ENCODE data around the gene PHLPP1. TPM values are rescaled to one million over a fixed set of nuclear protein-coding genes. Genes with fewer than 3 reads are reported as not detected.

The PHLPP1 gene
- total and polyA plus RNA-seq, 2 of the 4 experiments (the other 2 are of a cell fraction): 3.3 to 3.6 TPM

DNA sequence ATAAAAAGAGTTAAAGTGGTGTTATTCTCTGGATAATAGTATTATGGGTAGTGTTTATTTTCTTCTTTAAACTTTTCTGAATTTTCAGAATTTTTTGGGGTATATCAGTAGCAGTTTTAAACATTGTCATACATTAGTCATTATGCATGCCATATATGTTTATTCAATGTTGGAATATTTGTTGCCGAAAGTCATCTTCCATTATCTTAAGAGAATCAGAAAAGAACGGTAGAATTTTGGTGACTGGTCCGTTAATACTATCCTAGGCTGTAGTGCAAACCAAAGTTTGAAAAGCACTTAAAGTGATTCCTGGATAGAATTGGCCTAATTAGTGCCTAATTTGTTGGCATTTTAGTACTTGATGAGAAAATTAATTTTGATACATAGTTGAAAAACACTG is 244.1 kb downstream of the PHLPP1 start:
- peak; percentile 82 for ATAC-seq (ENCODE audit: low read depth)
- dilution Hi-C loops (cut with HindIII; ENCODE audit: low sequenced_read_pairs, unreplicated experiment): no loop called here
- H4K91ac ChIP-seq (ENCODE audit: insufficient read depth, low read depth, low read length): peak overlapping the region; percentile 12; the same call in 1 of the 2 replicates

More for the DNA sequence above, 244.1 kb downstream of the PHLPP1 start:
- no peak overlapping the region for H2BK5ac ChIP-seq (ENCODE audit: low read depth, low read length, poor library complexity, severe bottlenecking)
- H2BK120ac ChIP-seq (ENCODE audit: low read depth, low read length): peak overlapping the region; percentile 44; the same call in 1 of the 2 replicates
- H3K27ac ChIP-seq (ENCODE audit: insufficient read depth, low read length): no peak overlapping the region
- H3K9me3 ChIP-seq (ENCODE audit: control insufficient read depth, insufficient read depth, low read length): no peaks in the 10 kb centered on the region
- TF ChIP-seq RCOR1 (IDR thresholded peaks at IDR 0.05; ENCODE audit: insufficient replicate concordance, low read length) (no peak), RAD21 (IDR thresholded peaks at IDR 0.05; ENCODE audit: low read length) (no peak), NFE2L2 (IDR thresholded peaks at IDR 0.05; ENCODE audit: low read depth, low read length) (no peak), MAFK (IDR thresholded peaks at IDR 0.05; ENCODE audit: low read depth, low read length) (no peak), FOS (IDR thresholded peaks at IDR 0.05; ENCODE audit: low read depth, low read length) (no peak)
- H2AFZ ChIP-seq (replicated peaks; ENCODE audit: low read length, poor library complexity): no peak overlapping the region
- no peaks in the 10 kb centered on the region; the same call in 1 of the 2 replicates for H3K4me1 ChIP-seq (ENCODE audit: control insufficient read depth, insufficient read depth, low read length)
- H3K79me1 ChIP-seq (ENCODE audit: low read depth in 1 of 2, low read length in 2 of 2): 0 out of 4 replicates have a peak, but pooled peaks cover 0 to 3% of the 10 kb centered on the region in 2 experiments
- DNase-seq: peak; percentile 59
- peak overlapping the region; percentile 59; the same call in 1 of the 2 replicates for H2AK5ac ChIP-seq (ENCODE audit: low read depth, low read length)
- 0 out of 4 replicates have a peak overlapping the region, but pooled peaks have one; percentile 14 to 31 for H4K8ac ChIP-seq (ENCODE audit: low read depth in 2 of 2, low read length in 2 of 2)
- no peak overlapping the region for H3K4me3 ChIP-seq (ENCODE audit: insufficient read depth, low read depth, low read length)
- no peak overlapping the region for H3K18ac ChIP-seq (ENCODE audit: low read depth, low read length)
- intact Hi-C loops (cut with micrococcal nuclease): loop anchor here (2.0 kb wide), 1 partner anchor 245 kb away; the partner anchor contains the start of gene PHLPP1
- no TSS peak for BruUV-seq (replicated peaks)
- H4K20me1 ChIP-seq (ENCODE audit: insufficient read depth, low read length): no peaks in the 10 kb centered on the region
- H3K36me3 ChIP-seq (ENCODE audit: control insufficient read depth, insufficient read depth, low read length): 0 out of 2 replicates have a peak, but pooled peaks cover 1% of the 10 kb centered on the region
- H3K27me3 ChIP-seq (ENCODE audit: control insufficient read depth, insufficient read depth, low read length): no peaks in the 10 kb centered on the region
- no peak overlapping the region for H3K4me2 ChIP-seq (ENCODE audit: low read depth, low read length)
- no peak overlapping the region for H4K5ac ChIP-seq (ENCODE audit: low read depth, low read length)
- H3K56ac ChIP-seq (ENCODE audit: extremely low read depth, insufficient read depth, low read length): no peak overlapping the region
- no CpG with 5 or more reads among the region's 3 CpGs for WGBS, 2 experiments (ENCODE audit: extremely low coverage in 2 of 2, insufficient read length in 1 of 2)
- no peak overlapping the region for H2AK9ac ChIP-seq (replicated peaks; ENCODE audit: low read depth, low read length, poor library complexity)
- CTCF ChIA-PET: interaction anchor here (1.2 kb wide), 1 partner anchor 244 kb away, joined by 4 read pairs; the partner anchor contains the start of gene PHLPP1
- in situ Hi-C loops (cut with MboI; ENCODE audit: low sequenced_read_pairs): no loop called here
- POLR2A ChIA-PET (ENCODE audit: unreplicated experiment): no interaction called here
- no peak overlapping the region for H2BK15ac ChIP-seq (ENCODE audit: low read depth, low read length)
- H3K4ac ChIP-seq (ENCODE audit: low read depth, low read length): peak overlapping the region; percentile 26; the same call in 1 of the 2 replicates
- H3K9me1 ChIP-seq (ENCODE audit: insufficient read depth, low read length): no peaks in the 10 kb centered on the region; the same call in 1 of the 2 replicates
- no peak overlapping the region for H3K14ac ChIP-seq (replicated peaks; ENCODE audit: low read depth, low read length)
- peak overlapping the region; percentile 64 for H2BK20ac ChIP-seq (ENCODE audit: low read depth, low read length)
- no peak overlapping the region for H3K9ac ChIP-seq (ENCODE audit: low read depth, low read length)
- H3K23ac ChIP-seq (ENCODE audit: low read depth, low read length): no peak overlapping the region

Data from IMR-90 (cell line).